ENCODE results near the gene C1orf141. TPM values are rescaled to one million over a fixed set of nuclear protein-coding genes. Genes with fewer than 3 reads are reported as not detected.

C1orf141 gene
- total and polyA plus RNA-seq, 3 experiments from 2014 or later, result not detected

GRCh38 chr1:67105508-67105907, 29.3 kb downstream of the C1orf141 start:
- H3K27me3 Mint-ChIP-seq, result peaks cover 2 to 10% of the 10 kb centered on the region in 2 donors
- no peak overlapping the region for H3K4me3 Mint-ChIP-seq
- Histone ChIP-seq H3K4me3 (ENCODE audit: low read length) (no peak overlapping the region), H3K9me3 (ENCODE audit: low read length) (no peaks in the 10 kb centered on the region), H3K27ac (ENCODE audit: low read depth, low read length) (no peak overlapping the region), H3K27me3 (ENCODE audit: insufficient read depth, low read length, poor library complexity, severe bottlenecking) (no peaks in the 10 kb centered on the region), H3K36me3 (ENCODE audit: insufficient read depth, low read length) (no peaks in the 10 kb centered on the region), H3K4me1 (ENCODE audit: insufficient read depth, low read length) (no peaks in the 10 kb centered on the region)
- H3K36me3 Mint-ChIP-seq, result no peaks in the 10 kb centered on the region
- H3K9me3 Mint-ChIP-seq, result no peaks in the 10 kb centered on the region
- no peak overlapping the region for H3K27ac Mint-ChIP-seq
- no peak for DNase-seq
- CTCF ChIA-PET, result interaction anchor here (0.6 to 1.2 kb wide), 2 partner anchors 9 to 364 kb away, joined by 3 read pairs; no protein-coding TSS in a partner anchor
- POLR2A ChIA-PET, result no interaction called here
- H3K4me1 Mint-ChIP-seq, result no peaks in the 10 kb centered on the region

GRCh38 chr1:67103548-67103947, 31.2 kb downstream of the C1orf141 start:
- Histone ChIP-seq H3K4me1 (ENCODE audit: insufficient read depth, low read length) (no peaks in the 10 kb centered on the region), H3K36me3 (ENCODE audit: insufficient read depth, low read length) (no peaks in the 10 kb centered on the region)

GRCh38 chr1:67100833-67101232, 33.9 kb downstream of the C1orf141 start:
- Histone ChIP-seq H3K27me3 (ENCODE audit: insufficient read depth, low read length, poor library complexity, severe bottlenecking) (no peaks in the 10 kb centered on the region), H3K36me3 (ENCODE audit: insufficient read depth, low read length) (no peaks in the 10 kb centered on the region), H3K27ac (ENCODE audit: low read depth, low read length) (no peak overlapping the region), H3K9me3 (ENCODE audit: low read length) (no peaks in the 10 kb centered on the region), H3K4me3 (ENCODE audit: low read length) (no peak overlapping the region), H3K4me1 (ENCODE audit: insufficient read depth, low read length) (no peaks in the 10 kb centered on the region)
- H3K36me3 Mint-ChIP-seq, result no peaks in the 10 kb centered on the region
- no peaks in the 10 kb centered on the region for H3K9me3 Mint-ChIP-seq
- no peak for DNase-seq
- CTCF ChIA-PET, result no interaction called here
- H3K27me3 Mint-ChIP-seq, result peaks cover 0 to 13% of the 10 kb centered on the region in 2 donors
- POLR2A ChIA-PET, result no interaction called here
- no peak overlapping the region for H3K27ac Mint-ChIP-seq
- H3K4me1 Mint-ChIP-seq, result no peaks in the 10 kb centered on the region
- H3K4me3 Mint-ChIP-seq, result no peak overlapping the region

More at GRCh38 chr1:67103548-67103947, 31.2 kb downstream of the C1orf141 start:
- no peak overlapping the region for H3K27ac ChIP-seq (ENCODE audit: low read depth, low read length)
- no peak for DNase-seq
- no peaks in the 10 kb centered on the region for H3K36me3 Mint-ChIP-seq
- H3K4me3 ChIP-seq (ENCODE audit: low read length), result no peak overlapping the region
- no peaks in the 10 kb centered on the region for H3K27me3 ChIP-seq (ENCODE audit: insufficient read depth, low read length, poor library complexity, severe bottlenecking)
- POLR2A ChIA-PET, result no interaction called here
- CTCF ChIA-PET, result no interaction called here
- H3K9me3 Mint-ChIP-seq, result no peaks in the 10 kb centered on the region
- peaks cover 0 to 10% of the 10 kb centered on the region in 2 donors for H3K27me3 Mint-ChIP-seq
- no peaks in the 10 kb centered on the region for H3K4me1 Mint-ChIP-seq
- H3K9me3 ChIP-seq (ENCODE audit: low read length), result no peaks in the 10 kb centered on the region
- no peak overlapping the region for H3K4me3 Mint-ChIP-seq
- H3K27ac Mint-ChIP-seq, result no peak overlapping the region

GRCh38 chr1:67097305-67097704, 37.5 kb downstream of the C1orf141 start:
- no peak for DNase-seq
- no peaks in the 10 kb centered on the region for H3K9me3 Mint-ChIP-seq
- no peaks in the 10 kb centered on the region for H3K4me1 ChIP-seq (ENCODE audit: insufficient read depth, low read length)
- no peaks in the 10 kb centered on the region for H3K9me3 ChIP-seq (ENCODE audit: low read length)
- no peak overlapping the region for H3K27ac Mint-ChIP-seq
- no peak overlapping the region for H3K4me3 ChIP-seq (ENCODE audit: low read length)
- H3K4me1 Mint-ChIP-seq, result no peaks in the 10 kb centered on the region
- no peak overlapping the region for H3K4me3 Mint-ChIP-seq
- H3K27ac ChIP-seq (ENCODE audit: low read depth, low read length), result no peak overlapping the region
- H3K27me3 ChIP-seq (ENCODE audit: insufficient read depth, low read length, poor library complexity, severe bottlenecking), result no peaks in the 10 kb centered on the region
- ChIA-PET CTCF (no interaction called here), POLR2A (no interaction called here)
- no peaks in the 10 kb centered on the region for H3K36me3 ChIP-seq (ENCODE audit: insufficient read depth, low read length)
- H3K27me3 Mint-ChIP-seq, result peaks cover 9 to 25% of the 10 kb centered on the region in 2 donors
- no peaks in the 10 kb centered on the region for H3K36me3 Mint-ChIP-seq

GRCh38 chr1:67094191-67094590, 40.6 kb downstream of the C1orf141 start:
- Mint-ChIP-seq H3K4me3 (no peak overlapping the region), H3K27ac (no peak overlapping the region), H3K36me3 (peaks cover 0 to 5% (median 0%) of the 10 kb centered on the region in 3 donors), H3K27me3 (peaks cover 12 to 30% of the 10 kb centered on the region in 2 donors), H3K9me3 (no peaks in the 10 kb centered on the region), H3K4me1 (no peaks in the 10 kb centered on the region)
- POLR2A ChIA-PET, result no interaction called here
- H3K36me3 ChIP-seq (ENCODE audit: insufficient read depth, low read length), result no peaks in the 10 kb centered on the region
- no peaks in the 10 kb centered on the region for H3K9me3 ChIP-seq (ENCODE audit: low read length)
- H3K4me1 ChIP-seq (ENCODE audit: insufficient read depth, low read length), result no peaks in the 10 kb centered on the region
- H3K27me3 ChIP-seq (ENCODE audit: insufficient read depth, low read length, poor library complexity, severe bottlenecking), result no peaks in the 10 kb centered on the region
- no peak overlapping the region for H3K4me3 ChIP-seq (ENCODE audit: low read length)
- CTCF ChIA-PET, result no interaction called here
- no peak overlapping the region for H3K27ac ChIP-seq (ENCODE audit: low read depth, low read length)
- DNase-seq, result no peak

- ChIA-PET CTCF (no interaction called here), POLR2A (no interaction called here)
- Mint-ChIP-seq H3K4me3 (no peak overlapping the region), H3K4me1 (no peaks in the 10 kb centered on the region), H3K27me3 (peaks cover 9 to 32% of the 10 kb centered on the region in 2 donors), H3K27ac (no peak overlapping the region), H3K9me3 (no peaks in the 10 kb centered on the region), H3K36me3 (peaks cover 0 to 11% (median 2%) of the 10 kb centered on the region in 3 donors)
- Histone ChIP-seq H3K4me1 (ENCODE audit: insufficient read depth, low read length) (no peaks in the 10 kb centered on the region), H3K36me3 (ENCODE audit: insufficient read depth, low read length) (no peaks in the 10 kb centered on the region), H3K27ac (ENCODE audit: low read depth, low read length) (no peak overlapping the region), H3K27me3 (ENCODE audit: insufficient read depth, low read length, poor library complexity, severe bottlenecking) (no peaks in the 10 kb centered on the region), H3K9me3 (ENCODE audit: low read length) (no peaks in the 10 kb centered on the region), H3K4me3 (ENCODE audit: low read length) (no peak overlapping the region)
- no peak for DNase-seq
These were observed 45.0 kb downstream of the C1orf141 start for GRCh38 chr1:67089685-67090208.

- POLR2A ChIA-PET, result no interaction called here
- Histone ChIP-seq H3K27ac (ENCODE audit: low read depth, low read length) (no peak overlapping the region), H3K9me3 (ENCODE audit: low read length) (no peaks in the 10 kb centered on the region), H3K27me3 (ENCODE audit: insufficient read depth, low read length, poor library complexity, severe bottlenecking) (no peaks in the 10 kb centered on the region), H3K4me3 (ENCODE audit: low read length) (no peak overlapping the region), H3K36me3 (ENCODE audit: insufficient read depth, low read length) (no peaks in the 10 kb centered on the region), H3K4me1 (ENCODE audit: insufficient read depth, low read length) (no peaks in the 10 kb centered on the region)
- DNase-seq, result no peak
- H3K9me3 Mint-ChIP-seq, result no peaks in the 10 kb centered on the region
- H3K27me3 Mint-ChIP-seq, result peaks cover 7 to 26% of the 10 kb centered on the region in 2 donors
- peak overlapping the region in 1 of 8 donors; percentile 47 for H3K27ac Mint-ChIP-seq
- CTCF ChIA-PET, result no interaction called here
- peaks cover 0 to 11% (median 2%) of the 10 kb centered on the region in 3 donors for H3K36me3 Mint-ChIP-seq
- no peak overlapping the region for H3K4me3 Mint-ChIP-seq
- no peaks in the 10 kb centered on the region for H3K4me1 Mint-ChIP-seq
These were observed 46.3 kb downstream of the C1orf141 start for GRCh38 chr1:67088440-67088839.

GRCh38 chr1:67085326-67085725, 49.4 kb downstream of the C1orf141 start:
- ChIA-PET POLR2A (no interaction called here), CTCF (no interaction called here)
- Mint-ChIP-seq H3K36me3 (peaks cover 0 to 11% (median 2%) of the 10 kb centered on the region in 3 donors), H3K4me1 (no peaks in the 10 kb centered on the region), H3K27me3 (peaks cover 4 to 16% of the 10 kb centered on the region in 2 donors), H3K27ac (no peak overlapping the region), H3K9me3 (no peaks in the 10 kb centered on the region), H3K4me3 (no peak overlapping the region)
- Histone ChIP-seq H3K4me1 (ENCODE audit: insufficient read depth, low read length) (no peaks in the 10 kb centered on the region), H3K27me3 (ENCODE audit: insufficient read depth, low read length, poor library complexity, severe bottlenecking) (no peaks in the 10 kb centered on the region), H3K9me3 (ENCODE audit: low read length) (no peaks in the 10 kb centered on the region), H3K36me3 (ENCODE audit: insufficient read depth, low read length) (no peaks in the 10 kb centered on the region), H3K4me3 (ENCODE audit: low read length) (no peak overlapping the region), H3K27ac (ENCODE audit: low read depth, low read length) (no peak overlapping the region)
- DNase-seq, result no peak

All from CD8-positive, alpha-beta memory T cell (primary cell).